Neural cell (in vitro differentiated cells): ENCODE measurements around the gene SUPT4H1.

Experiments
- CTCF ChIP-seq: fragments of 450-650 bp; IDR thresholded peaks from 2 replicates; pipeline ENCODE4 v1.5.1; 2014; ENCODE audit warnings: antibody characterized with exemption, mild to moderate bottlenecking, moderate library complexity; ENCODE audit not compliant: poor library complexity, severe bottlenecking
- EP300 ChIP-seq: fragments of 450-650 bp; conservative IDR thresholded peaks from 2 replicates; pipeline ENCODE4 v1.6.1; 2014; ENCODE audit warnings: antibody characterized with exemption, mild to moderate bottlenecking, moderate library complexity; ENCODE audit not compliant: poor library complexity, severe bottlenecking

GRCh38 chr17:58375811-58376210 lies 23.8 kb upstream of the SUPT4H1 start:
- no peak for TF ChIP-seq CTCF
- no peak for TF ChIP-seq EP300
